Measurements from ENCODE around the gene PEMT. TPM values are rescaled to one million over a fixed set of nuclear protein-coding genes. Genes with fewer than 3 reads are reported as not detected.

Gene PEMT
- total and polyA plus RNA-seq, 2 of the 4 experiments (the other 2 are of a cell fraction): 23.3 to 49.5 TPM

GRCh38 chr17:17484451-17484899, 107.0 kb downstream of the PEMT start:
- peak; percentile 85 for TF ChIP-seq MAFK (IDR thresholded peaks at IDR 0.05; ENCODE audit: low read depth, low read length)
- TF ChIP-seq SMC3 (IDR thresholded peaks at IDR 0.05; ENCODE audit: low read depth, low read length): no peak
- ATAC-seq (ENCODE audit: low read depth) (no peak), DNase-seq (peak; percentile 39)
- in situ Hi-C loops (cut with MboI; ENCODE audit: low sequenced_read_pairs): no loop called here
- Histone ChIP-seq H2BK15ac (ENCODE audit: low read depth, low read length) (no peak overlapping the region), H3K4me3 (ENCODE audit: insufficient read depth, low read depth, low read length) (no peak overlapping the region), H3K4me1 (ENCODE audit: control insufficient read depth, insufficient read depth, low read length) (no peaks in the 10 kb centered on the region; the same call in 1 of the 2 replicates), H3K56ac (ENCODE audit: extremely low read depth, insufficient read depth, low read length) (no peak overlapping the region), H3K23ac (ENCODE audit: low read depth, low read length) (no peak overlapping the region), H2BK20ac (ENCODE audit: low read depth, low read length) (no peak overlapping the region), H4K20me1 (ENCODE audit: insufficient read depth, low read length) (peaks cover 27% of the 10 kb centered on the region; the same call in 1 of the 2 replicates), H3K27me3 (ENCODE audit: control insufficient read depth, insufficient read depth, low read length) (no peaks in the 10 kb centered on the region), H3K18ac (ENCODE audit: low read depth, low read length) (no peak overlapping the region), H3K4me2 (ENCODE audit: low read depth, low read length) (no peak overlapping the region), H4K5ac (ENCODE audit: low read depth, low read length) (no peak overlapping the region), H4K91ac (ENCODE audit: insufficient read depth, low read depth, low read length) (no peak overlapping the region), H4K8ac (ENCODE audit: low read depth in 2 of 2, low read length in 2 of 2) (no peak overlapping the region), H3K9me1 (ENCODE audit: insufficient read depth, low read length) (peaks cover 6% of the 10 kb centered on the region; the same call in 1 of the 2 replicates), H3K9me3 (ENCODE audit: control insufficient read depth, insufficient read depth, low read length) (no peaks in the 10 kb centered on the region), H2AK9ac (replicated peaks; ENCODE audit: low read depth, low read length, poor library complexity) (no peak overlapping the region), H3K14ac (replicated peaks; ENCODE audit: low read depth, low read length) (no peak overlapping the region; the same call in 1 of the 2 replicates), H2BK5ac (ENCODE audit: low read depth, low read length, poor library complexity, severe bottlenecking) (no peak overlapping the region), H3K36me3 (ENCODE audit: control insufficient read depth, insufficient read depth, low read length) (peaks cover 31% of the 10 kb centered on the region), H2AK5ac (ENCODE audit: low read depth, low read length) (no peak overlapping the region), H3K9ac (ENCODE audit: low read depth, low read length) (no peak overlapping the region), H3K27ac (ENCODE audit: insufficient read depth, low read length) (no peak overlapping the region), H3K4ac (ENCODE audit: low read depth, low read length) (no peak overlapping the region), H2BK120ac (ENCODE audit: low read depth, low read length) (no peak overlapping the region), H3K79me1 (ENCODE audit: low read depth in 1 of 2, low read length in 2 of 2) (peaks cover 41 to 69% of the 10 kb centered on the region in 2 experiments), H2AFZ (replicated peaks; ENCODE audit: low read length, poor library complexity) (no peak overlapping the region)
- dilution Hi-C loops (cut with HindIII; ENCODE audit: low sequenced_read_pairs, unreplicated experiment): no loop called here
- WGBS, 2 experiments (ENCODE audit: extremely low coverage in 2 of 2, insufficient read length in 1 of 2): no CpG with 5 or more reads among the region's 12 CpGs
- ChIA-PET POLR2A (ENCODE audit: unreplicated experiment) (no interaction called here), CTCF (no interaction called here)
- BruUV-seq (replicated peaks): no TSS peak
- intact Hi-C loops (cut with micrococcal nuclease): no loop called here

Measured in IMR-90 (cell line).